Measurements from ENCODE around the gene SUPT20H. TPM values are rescaled to one million over a fixed set of nuclear protein-coding genes. Genes with fewer than 3 reads are reported as not detected.

The SUPT20H gene
- total RNA-seq, 1 experiment from 2014 or later: 16.8 TPM

- Histone ChIP-seq H4K20me1 (ENCODE audit: low read length) (no peaks in the 10 kb centered on the region), H3K9me2 (replicated peaks; ENCODE audit: low read length) (no peaks in the 10 kb centered on the region), H3K9me3 (ENCODE audit: low read length) (no peaks in the 10 kb centered on the region), H3K79me2 (ENCODE audit: low read length) (no peaks in the 10 kb centered on the region), H3K4me2 (ENCODE audit: low read length) (no peak overlapping the region), H2AFZ (ENCODE audit: low read length) (no peak overlapping the region), H3K27me3 (ENCODE audit: low read length) (peaks cover 40% of the 10 kb centered on the region), H3F3A (ENCODE audit: low read length, unreplicated experiment) (no peaks in the 10 kb centered on the region), H3K27ac (ENCODE audit: low read length) (no peak overlapping the region), H3K4me3 (ENCODE audit: low read length) (no peak overlapping the region), H3K9ac (ENCODE audit: low read length) (no peak overlapping the region), H3K4me1 (ENCODE audit: insufficient read depth, low read length) (no peaks in the 10 kb centered on the region), H3K36me3 (ENCODE audit: low read depth, low read length) (no peaks in the 10 kb centered on the region)
- no peak for ATAC-seq
- no peak for DNase-seq
- intact Hi-C loops (cut with micrococcal nuclease): no loop called here
- ChIA-PET POLR2A (ENCODE audit: unreplicated experiment) (no interaction called here), CTCF (no interaction called here)
- no TSS peak for BruUV-seq (replicated peaks)
- TF ChIP-seq, protein P1, sequence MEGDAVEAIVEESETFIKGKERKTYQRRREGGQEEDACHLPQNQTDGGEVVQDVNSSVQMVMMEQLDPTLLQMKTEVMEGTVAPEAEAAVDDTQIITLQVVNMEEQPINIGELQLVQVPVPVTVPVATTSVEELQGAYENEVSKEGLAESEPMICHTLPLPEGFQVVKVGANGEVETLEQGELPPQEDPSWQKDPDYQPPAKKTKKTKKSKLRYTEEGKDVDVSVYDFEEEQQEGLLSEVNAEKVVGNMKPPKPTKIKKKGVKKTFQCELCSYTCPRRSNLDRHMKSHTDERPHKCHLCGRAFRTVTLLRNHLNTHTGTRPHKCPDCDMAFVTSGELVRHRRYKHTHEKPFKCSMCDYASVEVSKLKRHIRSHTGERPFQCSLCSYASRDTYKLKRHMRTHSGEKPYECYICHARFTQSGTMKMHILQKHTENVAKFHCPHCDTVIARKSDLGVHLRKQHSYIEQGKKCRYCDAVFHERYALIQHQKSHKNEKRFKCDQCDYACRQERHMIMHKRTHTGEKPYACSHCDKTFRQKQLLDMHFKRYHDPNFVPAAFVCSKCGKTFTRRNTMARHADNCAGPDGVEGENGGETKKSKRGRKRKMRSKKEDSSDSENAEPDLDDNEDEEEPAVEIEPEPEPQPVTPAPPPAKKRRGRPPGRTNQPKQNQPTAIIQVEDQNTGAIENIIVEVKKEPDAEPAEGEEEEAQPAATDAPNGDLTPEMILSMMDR (conservative IDR thresholded peaks at IDR 0.05; ENCODE audit: low read depth, low read length): no peak
- TF ChIP-seq EZH2 (IDR thresholded peaks at IDR 0.05; ENCODE audit: low read length, unreplicated experiment): no peak
- TF ChIP-seq EZH2phosphoT487 (IDR thresholded peaks at IDR 0.05; ENCODE audit: borderline replicate concordance, low read length): no peak
Measured at GRCh38 chr13:37094099-37094498, 34.6 kb upstream of the SUPT20H start.

DNA sequence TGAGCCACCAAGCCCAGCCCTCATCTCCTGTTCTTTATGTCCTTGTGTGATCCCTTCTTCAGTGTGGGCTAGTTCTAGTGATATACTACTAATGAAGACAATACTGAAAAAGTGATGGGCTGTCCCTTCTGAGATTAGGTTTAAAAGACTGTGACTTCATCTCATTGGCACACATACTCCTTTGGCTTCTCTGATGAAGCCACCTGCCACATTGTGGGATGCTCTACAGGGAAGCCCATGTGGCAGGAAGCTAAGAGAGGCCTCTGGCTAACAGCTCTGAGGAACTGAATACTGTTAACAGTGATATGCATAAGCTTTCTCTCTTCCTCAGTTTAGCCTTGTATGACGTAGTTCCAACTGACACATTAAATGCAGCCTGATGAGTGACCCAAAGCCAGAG lies 32.3 kb upstream of the SUPT20H start:
- Histone ChIP-seq H3K4me2 (ENCODE audit: low read length) (no peak overlapping the region), H4K20me1 (ENCODE audit: low read length) (no peaks in the 10 kb centered on the region), H3K36me3 (ENCODE audit: low read depth, low read length) (no peaks in the 10 kb centered on the region), H3K4me3 (ENCODE audit: low read length) (no peak overlapping the region), H3K27ac (ENCODE audit: low read length) (no peak overlapping the region), H3K4me1 (ENCODE audit: insufficient read depth, low read length) (no peaks in the 10 kb centered on the region), H3F3A (ENCODE audit: low read length, unreplicated experiment) (no peaks in the 10 kb centered on the region), H3K9me3 (ENCODE audit: low read length) (no peaks in the 10 kb centered on the region), H3K79me2 (ENCODE audit: low read length) (no peaks in the 10 kb centered on the region), H3K9me2 (replicated peaks; ENCODE audit: low read length) (no peaks in the 10 kb centered on the region), H3K27me3 (ENCODE audit: low read length) (peaks cover 34% of the 10 kb centered on the region), H3K9ac (ENCODE audit: low read length) (no peak overlapping the region), H2AFZ (ENCODE audit: low read length) (no peak overlapping the region)
- CTCF ChIA-PET: no interaction called here
- DNase-seq (no peak), ATAC-seq (no peak)
- TF ChIP-seq EZH2phosphoT487 (IDR thresholded peaks at IDR 0.05; ENCODE audit: borderline replicate concordance, low read length) (no peak), EZH2 (IDR thresholded peaks at IDR 0.05; ENCODE audit: low read length, unreplicated experiment) (no peak)
- TF ChIP-seq, protein P1 (conservative IDR thresholded peaks at IDR 0.05; ENCODE audit: low read depth, low read length): no peak
- POLR2A ChIA-PET (ENCODE audit: unreplicated experiment): no interaction called here
- intact Hi-C loops (cut with micrococcal nuclease): no loop called here
- BruUV-seq (replicated peaks): no TSS peak

DNA sequence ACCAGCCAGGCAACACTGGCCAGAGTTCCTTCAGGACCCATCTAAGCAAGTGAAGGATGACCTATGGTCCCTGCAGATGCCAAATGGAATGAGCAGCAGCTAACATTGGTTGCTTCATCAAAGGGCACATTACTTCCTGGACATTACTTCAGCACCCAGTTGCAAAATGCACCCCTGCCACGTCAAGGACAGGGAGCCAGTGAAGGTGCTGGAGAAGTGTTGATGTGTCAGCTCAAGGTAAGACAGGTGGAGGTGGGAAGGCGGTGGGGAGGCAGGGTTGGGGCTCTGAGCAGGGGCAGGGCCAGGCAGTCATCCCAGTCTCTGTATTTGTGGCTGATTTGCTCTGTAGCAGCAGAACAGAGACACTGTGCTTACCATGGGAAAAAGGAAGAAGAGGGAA lies 31.4 kb upstream of the SUPT20H start:
- TF ChIP-seq, protein P1 (conservative IDR thresholded peaks at IDR 0.05; ENCODE audit: low read depth, low read length): no peak
- TF ChIP-seq EZH2phosphoT487 (IDR thresholded peaks at IDR 0.05; ENCODE audit: borderline replicate concordance, low read length) (no peak), EZH2 (IDR thresholded peaks at IDR 0.05; ENCODE audit: low read length, unreplicated experiment) (no peak)
- Histone ChIP-seq H3K4me3 (ENCODE audit: low read length) (no peak overlapping the region), H3K9me3 (ENCODE audit: low read length) (no peaks in the 10 kb centered on the region), H3K9ac (ENCODE audit: low read length) (no peak overlapping the region), H3F3A (ENCODE audit: low read length, unreplicated experiment) (no peaks in the 10 kb centered on the region), H3K79me2 (ENCODE audit: low read length) (no peaks in the 10 kb centered on the region), H3K27ac (ENCODE audit: low read length) (no peak overlapping the region), H4K20me1 (ENCODE audit: low read length) (no peaks in the 10 kb centered on the region), H2AFZ (ENCODE audit: low read length) (no peak overlapping the region), H3K4me1 (ENCODE audit: insufficient read depth, low read length) (no peaks in the 10 kb centered on the region), H3K27me3 (ENCODE audit: low read length) (peaks cover 39% of the 10 kb centered on the region), H3K9me2 (replicated peaks; ENCODE audit: low read length) (no peaks in the 10 kb centered on the region), H3K36me3 (ENCODE audit: low read depth, low read length) (no peaks in the 10 kb centered on the region), H3K4me2 (ENCODE audit: low read length) (no peak overlapping the region)
- ATAC-seq (no peak), DNase-seq (no peak)
- POLR2A ChIA-PET (ENCODE audit: unreplicated experiment): no interaction called here
- BruUV-seq (replicated peaks): no TSS peak
- intact Hi-C loops (cut with micrococcal nuclease): no loop called here
- CTCF ChIA-PET: no interaction called here
